Stimulated activated CD4-positive, alpha-beta T cell treated with anti-CD3 and anti-CD28 coated beads, Interleukin-12 subunit alpha, Interleukin-12 subunit beta, amount 100 ng/mL, for 24 hours (primary cell): Measurements from ENCODE around the gene EXOC2.
"Not testable (repeated sequence)": the region's sequence is repeated elsewhere in the genome, so short reads cannot be mapped to it uniquely, and the experiment has no call there.

ENCODE experiments used
- DNase-seq, 2 experiments: peaks; one replicate each; pipeline ENCODE4 v3.0.0-alpha.2; 2020; ENCODE audit warnings: low read depth in 2 of 2

The EXOC2 gene

GRCh38 chr6:709471-710056, 16.6 kb upstream of the EXOC2 start:
- no peak for DNase-seq

- DNase-seq = no peak
Observed at GRCh38 chr6:708237-708598, 15.3 kb upstream of the EXOC2 start.

DNA sequence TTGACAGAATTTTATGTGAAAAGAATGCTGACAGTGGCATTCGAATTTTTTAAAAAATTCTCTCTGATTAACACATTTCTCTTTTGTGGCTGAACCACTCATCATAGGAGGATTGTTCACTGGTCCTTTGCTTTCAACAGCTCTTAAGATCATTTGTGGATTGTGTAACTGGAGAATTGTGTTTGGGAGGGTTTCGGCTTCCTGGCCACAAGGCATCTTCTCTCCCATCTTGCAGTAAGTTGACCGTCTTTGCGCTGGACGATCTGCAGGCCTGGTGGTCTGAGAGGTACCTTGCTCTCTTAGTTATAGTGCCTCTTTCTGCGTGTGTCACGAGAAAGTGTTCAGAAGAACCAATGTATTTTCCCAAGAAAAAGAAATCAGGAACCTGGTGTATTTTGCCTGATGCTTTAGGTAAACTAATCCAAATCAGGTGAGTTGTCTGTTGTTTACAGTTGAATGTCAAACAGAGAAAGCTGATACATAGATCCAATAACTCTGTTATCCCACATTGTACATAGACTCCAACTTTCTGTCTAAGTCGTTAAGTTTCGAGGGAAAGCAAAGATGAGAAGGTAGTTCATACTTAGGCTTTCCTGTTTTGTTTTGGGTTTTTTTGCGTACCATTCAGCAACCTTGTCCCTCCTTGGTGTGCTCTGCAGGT, 14.8 kb upstream of the EXOC2 start:
- DNase-seq = no peak

- no peak for DNase-seq
Observed at GRCh38 chr6:706819-707381, 14.0 kb upstream of the EXOC2 start.

DNA sequence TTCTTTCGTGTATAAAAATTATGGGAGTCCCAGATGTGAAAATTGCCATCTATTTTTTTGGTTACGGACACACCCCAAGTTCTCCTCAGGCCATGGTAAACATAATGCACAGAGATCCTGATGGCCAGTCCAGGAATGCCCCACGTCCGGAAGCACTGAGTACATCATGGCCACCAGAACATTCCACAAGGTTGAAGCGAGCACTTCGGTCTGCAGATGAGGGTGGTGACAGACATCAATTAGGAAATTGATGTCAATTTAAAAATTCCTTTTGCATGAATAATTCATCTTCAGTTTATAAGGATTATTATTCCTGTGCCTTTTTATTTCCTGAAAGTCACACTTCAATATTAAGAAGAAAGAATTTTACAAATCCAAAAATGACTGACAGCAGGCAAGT, 13.2 kb upstream of the EXOC2 start:
- DNase-seq = no peak

GRCh38 chr6:705047-705446, 12.1 kb upstream of the EXOC2 start:
- no peak for DNase-seq

DNA sequence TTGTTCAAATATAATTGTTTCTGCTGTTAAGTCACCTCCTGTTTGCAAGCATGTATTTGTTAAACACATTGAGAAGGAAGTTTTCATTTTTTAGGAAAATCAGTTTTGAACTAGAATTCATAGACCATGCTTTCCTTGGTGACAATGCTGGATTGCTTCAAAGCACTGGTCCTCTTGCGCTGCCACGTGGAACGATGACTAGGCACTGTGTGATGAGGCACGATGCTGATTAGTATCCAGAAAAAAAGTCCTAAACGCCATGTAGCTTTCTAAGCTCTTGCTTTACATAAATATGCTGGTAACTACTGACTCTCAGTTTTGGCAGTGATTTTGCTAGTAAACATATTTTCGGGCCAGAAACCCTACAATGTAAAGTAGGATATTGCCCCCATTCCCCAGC, 11.1 kb upstream of the EXOC2 start:
- no peak for DNase-seq

DNA sequence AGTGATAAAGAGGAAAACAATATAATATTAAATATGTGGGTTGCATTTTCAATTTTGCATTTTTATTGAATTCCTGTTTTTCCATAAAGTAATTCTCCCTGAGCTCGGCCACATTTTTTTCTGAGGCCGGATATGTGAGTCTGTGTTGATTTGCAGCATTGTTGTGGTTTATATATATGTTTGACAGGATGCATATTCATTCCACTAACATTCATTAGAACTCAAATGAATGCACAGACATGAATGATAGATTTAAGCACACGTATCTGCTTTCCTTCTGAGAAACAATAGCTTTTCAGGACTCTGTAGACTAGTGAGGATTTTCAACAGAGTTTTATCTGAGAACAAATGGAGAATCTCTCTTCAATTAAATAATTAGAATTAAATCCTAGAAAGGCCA, 10.6 kb upstream of the EXOC2 start:
- no peak for DNase-seq

GRCh38 chr6:701700-702479, 9.0 kb upstream of the EXOC2 start:
- no peak for DNase-seq

DNA sequence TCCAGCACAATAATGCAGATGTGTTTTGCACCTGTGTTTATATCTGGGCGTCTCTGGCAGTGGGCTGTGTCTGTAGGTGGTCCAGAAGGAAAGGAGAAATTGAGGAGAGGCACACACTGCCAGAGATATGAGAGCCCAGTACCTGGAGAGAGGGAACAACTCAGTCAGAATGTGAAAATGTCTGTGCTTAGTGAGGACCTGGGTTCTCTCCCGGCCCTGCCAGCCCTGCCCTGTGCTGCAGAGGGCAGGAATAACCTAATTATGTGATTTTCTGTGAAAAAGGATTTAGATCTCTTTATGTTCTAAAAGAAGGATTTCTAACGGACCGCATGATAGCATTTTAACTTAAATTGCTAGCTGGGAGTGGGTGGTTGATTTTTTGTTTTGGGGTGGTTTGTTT, 8.3 kb upstream of the EXOC2 start:
- no peak for DNase-seq

GRCh38 chr6:700490-700889, 7.6 kb upstream of the EXOC2 start:
- DNase-seq = no peak

- DNase-seq = no peak
Observed at GRCh38 chr6:699319-699718, 6.4 kb upstream of the EXOC2 start.

GRCh38 chr6:694431-695126, 1.6 kb upstream of the EXOC2 start:
- not testable (repeated sequence) for DNase-seq

DNA sequence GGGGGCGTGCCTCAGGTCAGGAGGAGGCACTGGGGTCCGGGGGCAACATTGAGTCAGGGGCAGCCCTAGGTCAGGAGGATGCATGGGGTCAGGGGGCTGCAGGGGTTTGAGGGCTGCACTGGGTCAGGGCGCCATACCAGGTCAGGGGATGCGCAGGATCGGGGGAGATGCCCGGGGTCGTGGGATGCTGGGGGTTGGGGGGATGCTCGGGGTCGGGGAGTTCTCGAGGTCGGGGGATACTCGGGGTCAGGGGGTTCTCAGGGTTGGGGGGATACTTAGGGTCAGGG, 727 bp upstream of the EXOC2 start:
- no peak for DNase-seq

DNA sequence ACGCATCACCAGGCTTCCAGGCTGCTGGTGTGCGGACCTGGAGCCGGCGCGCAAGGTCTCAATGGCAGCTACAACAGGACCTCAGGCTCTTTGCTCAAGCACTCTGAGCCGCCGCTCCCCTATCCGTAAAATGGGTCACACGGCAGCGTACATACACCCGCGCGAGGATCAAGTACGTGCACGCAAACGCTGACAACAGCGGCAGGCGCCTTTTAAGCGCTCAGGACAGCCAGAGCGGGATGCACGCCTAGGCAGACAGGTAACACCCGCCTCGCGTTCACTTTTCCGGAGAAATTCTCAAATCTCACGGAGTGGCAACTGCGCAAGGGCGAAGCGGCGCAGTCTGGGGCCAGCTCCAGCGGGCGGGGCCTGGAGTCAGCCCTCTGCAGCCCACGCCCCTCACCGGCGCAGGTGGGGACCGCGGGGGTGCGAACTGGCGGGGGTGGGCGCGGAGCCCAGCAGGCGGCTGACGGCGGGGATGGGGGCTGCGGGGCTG, 535 bp downstream of the EXOC2 start:
- DNase-seq = peak; percentile 61 to 68

DNA sequence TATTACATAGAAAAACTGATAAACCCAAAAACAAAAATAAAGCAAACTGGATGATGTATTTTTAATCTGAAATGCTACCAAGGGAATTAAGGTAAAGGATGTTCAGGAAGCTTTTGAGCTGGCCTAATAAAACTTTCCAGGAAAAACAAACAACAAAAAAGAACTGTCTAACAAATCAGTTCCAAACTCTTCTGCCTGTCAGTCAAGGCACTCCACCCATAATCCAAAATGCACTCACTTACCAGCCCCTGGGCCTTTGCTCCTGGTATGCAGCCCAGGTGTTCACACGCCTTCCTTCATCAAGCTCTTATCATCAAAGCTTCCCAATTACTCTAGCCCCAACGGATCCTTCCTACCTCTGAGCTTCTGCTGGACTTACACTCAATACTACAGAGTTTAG, 3.7 kb downstream of the EXOC2 start:
- DNase-seq = no peak

DNA sequence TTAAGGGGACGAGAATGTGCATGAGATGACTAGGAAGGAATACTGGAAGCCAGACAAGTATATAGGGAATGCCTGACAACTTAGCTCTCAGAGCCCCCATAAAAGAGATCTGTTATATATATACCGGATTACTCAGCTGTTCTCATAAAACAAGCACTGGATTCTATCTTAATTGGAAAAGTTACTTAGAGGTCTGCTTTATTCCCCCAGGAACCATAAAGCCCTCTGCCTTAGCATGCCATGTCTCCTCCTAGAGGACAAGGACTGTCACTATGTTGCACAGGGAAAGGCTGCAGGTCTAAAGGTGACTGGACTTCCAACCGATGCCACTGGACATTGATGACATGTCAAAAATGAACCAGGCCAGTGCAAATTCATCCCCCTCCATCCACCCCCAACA, 6.4 kb downstream of the EXOC2 start:
- no peak for DNase-seq

DNA sequence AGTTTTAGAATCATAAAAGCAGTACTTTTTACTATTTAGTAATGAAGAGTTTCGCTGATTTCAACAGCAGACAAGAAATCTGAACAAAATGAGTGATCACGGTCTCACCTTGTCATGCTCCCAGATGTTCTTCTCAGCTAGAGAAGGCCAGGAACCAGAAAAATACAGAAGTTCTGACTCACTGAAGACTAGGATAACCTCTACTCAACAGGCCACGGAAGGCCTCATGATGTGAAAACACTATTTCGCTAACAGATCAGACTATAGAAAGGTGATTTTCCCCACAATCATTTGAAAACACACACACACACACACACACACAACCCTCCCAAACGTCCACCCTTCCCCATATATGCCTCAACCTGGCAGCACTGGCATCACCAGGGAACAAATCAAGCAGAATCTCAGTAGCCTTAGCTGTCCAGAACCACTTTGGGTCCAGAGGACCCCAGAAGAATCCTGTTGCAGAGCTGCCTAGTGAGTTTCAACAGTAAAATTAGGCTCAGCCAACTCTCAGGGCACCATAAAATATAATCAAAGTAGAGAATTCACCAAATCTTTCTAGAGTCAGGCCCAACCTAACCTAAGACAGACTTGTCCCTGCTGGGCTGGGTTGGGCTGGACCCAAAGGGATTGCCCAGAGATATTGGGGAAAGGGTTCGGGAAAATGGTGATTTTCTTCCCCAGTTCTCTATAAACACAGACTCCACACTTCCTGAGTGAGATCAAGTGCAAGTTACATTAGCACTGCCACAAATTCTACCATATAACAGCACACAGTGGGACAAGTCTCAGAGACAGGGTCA, 7.9 kb downstream of the EXOC2 start:
- DNase-seq = peak in 1 of 2 experiments; percentile 27

DNA sequence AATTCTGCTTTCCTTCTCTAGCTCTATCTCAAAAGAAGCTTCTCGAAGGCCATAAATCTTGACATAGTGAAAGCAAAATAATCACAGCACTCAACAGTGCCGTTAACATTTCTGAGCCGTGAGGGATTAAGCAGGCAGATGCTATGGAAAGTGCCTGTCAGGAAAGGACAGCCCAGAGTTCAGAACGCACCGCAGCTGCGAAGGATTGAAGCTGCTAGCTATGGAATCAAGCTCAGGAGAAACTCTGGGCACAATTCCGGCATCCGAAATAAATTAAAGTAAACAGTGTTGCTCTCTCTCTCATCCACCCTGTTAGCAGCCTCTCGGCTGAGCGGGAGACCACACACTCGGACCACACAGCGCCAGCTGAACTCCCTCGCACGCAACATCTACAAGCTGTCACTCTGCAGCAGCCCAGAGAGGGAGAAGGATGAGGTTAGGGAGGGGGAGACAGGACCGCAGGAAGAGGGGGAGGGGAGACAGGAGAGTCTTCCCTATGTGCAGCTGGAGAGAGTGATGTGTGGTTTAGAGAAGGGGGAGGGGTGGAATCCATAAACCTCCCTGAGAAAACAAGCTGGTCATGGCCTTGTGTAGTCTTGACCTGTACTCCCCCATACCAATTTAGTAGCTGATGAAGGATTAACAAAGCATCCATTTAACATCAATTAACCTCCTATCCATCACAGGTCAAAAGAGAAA, 9.0 kb downstream of the EXOC2 start:
- DNase-seq = no peak

DNA sequence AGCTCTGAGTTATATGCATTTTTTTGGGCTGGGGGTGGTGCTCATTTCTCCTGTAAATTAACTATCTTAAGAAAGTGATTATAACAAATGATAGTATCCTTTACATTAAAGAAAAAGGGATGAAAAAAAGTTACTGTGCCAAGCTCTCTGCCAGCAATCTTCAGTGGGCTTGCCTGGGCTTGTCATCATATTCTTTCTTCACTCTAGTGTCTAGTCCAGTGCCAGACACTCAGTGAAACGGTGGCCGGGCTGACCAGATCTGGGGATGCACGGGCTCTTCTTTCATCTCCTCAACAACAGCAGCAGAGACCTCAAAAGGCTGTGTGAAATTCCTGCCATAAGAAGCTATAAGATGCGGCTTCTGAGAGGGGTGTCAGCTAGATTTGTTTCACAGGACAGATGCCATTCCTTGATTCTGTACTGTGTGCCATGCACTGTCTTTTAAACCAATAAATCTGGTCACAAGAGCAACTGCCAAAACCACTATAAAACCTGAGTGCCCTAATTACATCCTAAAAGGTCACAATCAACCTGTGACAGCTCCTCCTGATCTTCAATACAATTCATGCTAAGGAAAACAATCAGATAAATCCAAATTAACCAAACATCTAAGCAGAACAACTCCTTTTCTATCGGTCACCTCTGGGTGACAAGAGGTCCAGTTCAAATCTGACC, 12.1 kb downstream of the EXOC2 start:
- no peak for DNase-seq
